ENCODE data around the gene RBM47.
"Not testable (repeated sequence)": the region's sequence is repeated elsewhere in the genome, so short reads cannot be mapped to it uniquely, and the experiment has no call there.

Gene RBM47

DNA sequence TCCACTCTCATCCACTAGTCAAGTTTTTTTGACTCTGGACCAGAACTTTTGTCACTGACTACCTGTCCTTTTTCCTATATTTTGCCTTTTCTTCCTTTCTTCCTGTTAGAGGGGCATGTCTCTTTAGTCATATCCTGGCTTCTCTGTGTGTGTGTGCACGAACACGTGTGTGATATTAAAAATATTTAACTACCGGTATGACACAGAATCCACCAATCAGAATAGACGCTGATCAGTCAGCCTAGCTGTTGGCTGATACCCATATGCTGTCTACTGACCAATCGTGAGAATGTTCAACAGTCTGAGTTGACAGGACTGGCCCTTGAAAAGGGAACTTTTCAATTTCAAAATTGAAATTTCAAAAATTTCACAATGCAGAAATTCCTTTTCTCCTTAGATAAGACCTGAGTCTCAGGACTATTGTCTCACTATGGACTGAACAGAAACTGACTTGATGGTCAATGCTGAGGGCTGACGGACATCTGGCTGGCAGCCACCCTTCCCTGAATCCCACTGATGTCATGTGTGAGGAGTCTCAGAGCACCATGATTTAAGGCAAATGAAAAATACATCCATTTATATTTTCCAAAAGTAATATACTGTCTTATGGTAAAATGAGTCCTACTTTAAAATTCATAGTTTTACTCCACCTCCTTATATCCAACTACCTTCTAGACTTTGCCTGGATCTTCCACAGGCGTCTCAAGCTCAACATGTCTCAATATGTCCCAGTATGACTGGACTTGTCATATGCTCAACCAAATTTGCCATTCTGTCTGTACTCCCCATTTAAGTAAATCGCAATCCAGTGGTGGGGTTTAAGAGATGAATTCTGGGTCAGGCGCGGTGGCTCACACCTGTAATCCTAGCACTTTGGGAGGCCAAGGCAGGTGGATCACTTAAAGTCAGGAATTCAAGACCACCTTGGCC lies 216.5 kb downstream of the RBM47 start:
- DNase-seq (ENCODE audit: low read depth) = no peak
- H3K4me3 ChIP-seq (ENCODE audit: control insufficient read depth, low read depth, low read length) = no peak overlapping the region
- TF ChIP-seq, protein P1, sequence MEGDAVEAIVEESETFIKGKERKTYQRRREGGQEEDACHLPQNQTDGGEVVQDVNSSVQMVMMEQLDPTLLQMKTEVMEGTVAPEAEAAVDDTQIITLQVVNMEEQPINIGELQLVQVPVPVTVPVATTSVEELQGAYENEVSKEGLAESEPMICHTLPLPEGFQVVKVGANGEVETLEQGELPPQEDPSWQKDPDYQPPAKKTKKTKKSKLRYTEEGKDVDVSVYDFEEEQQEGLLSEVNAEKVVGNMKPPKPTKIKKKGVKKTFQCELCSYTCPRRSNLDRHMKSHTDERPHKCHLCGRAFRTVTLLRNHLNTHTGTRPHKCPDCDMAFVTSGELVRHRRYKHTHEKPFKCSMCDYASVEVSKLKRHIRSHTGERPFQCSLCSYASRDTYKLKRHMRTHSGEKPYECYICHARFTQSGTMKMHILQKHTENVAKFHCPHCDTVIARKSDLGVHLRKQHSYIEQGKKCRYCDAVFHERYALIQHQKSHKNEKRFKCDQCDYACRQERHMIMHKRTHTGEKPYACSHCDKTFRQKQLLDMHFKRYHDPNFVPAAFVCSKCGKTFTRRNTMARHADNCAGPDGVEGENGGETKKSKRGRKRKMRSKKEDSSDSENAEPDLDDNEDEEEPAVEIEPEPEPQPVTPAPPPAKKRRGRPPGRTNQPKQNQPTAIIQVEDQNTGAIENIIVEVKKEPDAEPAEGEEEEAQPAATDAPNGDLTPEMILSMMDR (IDR thresholded peaks at IDR 0.05; ENCODE audit: control insufficient read depth, insufficient read depth, low read depth, low read length, missing control alignments) = no peak

DNA sequence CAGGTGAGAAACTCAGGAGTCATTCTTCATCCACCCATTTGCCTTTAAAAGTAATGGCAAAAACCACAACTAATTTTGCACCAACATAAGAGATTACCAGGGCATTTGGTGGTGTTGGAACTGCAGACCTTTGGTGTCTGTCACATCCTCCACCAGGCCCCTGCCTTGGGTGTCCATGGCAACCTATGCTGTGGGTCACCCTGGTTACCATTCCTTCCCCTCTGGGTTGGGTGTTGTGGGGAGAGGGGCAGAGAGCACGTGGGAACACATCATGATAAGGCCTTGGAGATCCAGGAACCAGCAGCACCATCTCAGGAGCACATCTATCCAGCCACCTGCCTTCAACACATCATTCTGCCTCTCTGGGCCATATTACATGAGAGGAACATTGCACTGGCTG lies 217.3 kb downstream of the RBM47 start:
- DNase-seq (ENCODE audit: low read depth) = no peak
- TF ChIP-seq, protein P1 (IDR thresholded peaks at IDR 0.05; ENCODE audit: control insufficient read depth, insufficient read depth, low read depth, low read length, missing control alignments) = no peak
- no peak overlapping the region for H3K4me3 ChIP-seq (ENCODE audit: control insufficient read depth, low read depth, low read length)

DNA sequence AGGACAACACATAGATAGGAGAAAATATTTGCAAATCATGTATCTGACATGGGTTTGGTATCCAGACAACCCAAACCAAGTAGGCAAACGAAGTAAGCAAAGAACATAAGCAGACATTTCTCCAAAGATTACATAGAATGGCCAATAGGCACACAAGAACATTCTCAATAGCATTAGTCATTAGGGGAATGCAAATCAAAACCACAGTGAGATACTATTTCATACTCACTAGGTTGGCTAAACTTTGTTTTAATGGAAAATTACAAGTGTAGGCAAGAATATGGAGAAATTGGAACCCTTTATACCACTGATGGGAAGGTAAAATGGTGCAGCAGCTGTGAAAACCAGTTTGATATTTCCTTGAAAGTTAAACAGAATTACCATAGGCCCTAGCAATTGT lies 219.8 kb downstream of the RBM47 start:
- no peak overlapping the region for H3K4me3 ChIP-seq (ENCODE audit: control insufficient read depth, low read depth, low read length)
- TF ChIP-seq, protein P1 (IDR thresholded peaks at IDR 0.05; ENCODE audit: control insufficient read depth, insufficient read depth, low read depth, low read length, missing control alignments) = no peak
- DNase-seq (ENCODE audit: low read depth) = no peak

DNA sequence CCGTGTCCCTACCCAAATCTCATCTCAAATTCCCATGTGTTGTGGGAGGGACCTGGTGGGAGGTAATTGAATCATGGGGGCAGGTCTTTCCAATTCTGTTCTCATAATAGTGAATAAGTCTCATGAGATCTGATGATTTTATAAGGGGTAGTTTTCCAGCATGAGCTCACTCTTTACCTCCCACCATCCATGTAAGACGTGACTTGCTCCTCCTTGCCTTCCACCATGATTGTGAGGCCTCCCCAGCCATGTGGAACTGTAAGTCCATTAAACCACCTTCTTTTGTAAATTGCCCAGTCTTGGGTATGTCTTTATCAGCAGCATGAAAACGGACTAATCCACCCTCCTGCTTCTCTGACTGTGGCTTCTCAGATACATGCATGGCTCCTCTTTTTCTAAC lies 222.2 kb downstream of the RBM47 start:
- not testable (repeated sequence) for H3K4me3 ChIP-seq (ENCODE audit: control insufficient read depth, low read depth, low read length); DNase-seq (ENCODE audit: low read depth)

DNA sequence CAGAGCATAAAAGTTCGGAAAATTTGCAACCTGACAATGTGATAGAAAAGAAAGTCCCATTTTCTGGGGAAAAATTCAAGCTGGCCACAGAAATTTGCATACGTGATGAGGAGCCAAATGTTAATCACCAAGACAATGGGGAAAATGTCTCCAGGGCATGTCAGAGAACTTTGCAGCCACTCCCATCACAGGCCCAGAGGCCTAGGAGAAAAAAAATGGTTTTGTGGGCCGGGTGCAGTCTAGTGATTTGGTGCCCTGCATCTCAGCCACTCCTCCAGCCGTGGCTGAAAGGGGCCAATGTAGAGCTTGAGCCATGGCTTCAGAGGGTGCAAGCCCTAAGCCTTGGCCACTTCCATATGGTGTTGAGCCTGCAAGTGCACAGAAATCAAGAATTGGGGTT lies 223.3 kb downstream of the RBM47 start:
- H3K4me3 ChIP-seq (ENCODE audit: control insufficient read depth, low read depth, low read length) = no peak overlapping the region
- DNase-seq (ENCODE audit: low read depth) = no peak
- TF ChIP-seq, protein P1 (IDR thresholded peaks at IDR 0.05; ENCODE audit: control insufficient read depth, insufficient read depth, low read depth, low read length, missing control alignments) = no peak

DNA sequence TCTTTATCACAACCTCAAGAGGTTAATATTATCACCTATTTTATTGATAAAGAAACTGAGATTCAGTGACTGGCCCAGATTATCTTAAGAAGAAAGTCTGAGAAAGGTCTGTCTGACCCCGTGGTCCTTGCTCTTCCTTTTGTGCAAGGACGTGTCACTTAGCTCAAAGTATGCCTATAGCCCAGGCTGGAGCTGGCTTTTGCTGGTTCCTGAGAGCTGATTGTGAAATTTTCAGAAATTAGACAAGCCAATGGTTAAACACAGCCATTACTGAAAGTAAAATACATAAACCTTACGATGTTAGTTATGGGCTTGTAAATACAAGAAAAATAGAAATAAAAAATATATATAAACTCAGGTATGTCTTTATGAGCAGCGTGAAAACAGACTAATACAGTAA lies 224.5 kb downstream of the RBM47 start:
- TF ChIP-seq, protein P1 (IDR thresholded peaks at IDR 0.05; ENCODE audit: control insufficient read depth, insufficient read depth, low read depth, low read length, missing control alignments) = no peak
- DNase-seq (ENCODE audit: low read depth) = no peak
- H3K4me3 ChIP-seq (ENCODE audit: control insufficient read depth, low read depth, low read length) = no peak overlapping the region

DNA sequence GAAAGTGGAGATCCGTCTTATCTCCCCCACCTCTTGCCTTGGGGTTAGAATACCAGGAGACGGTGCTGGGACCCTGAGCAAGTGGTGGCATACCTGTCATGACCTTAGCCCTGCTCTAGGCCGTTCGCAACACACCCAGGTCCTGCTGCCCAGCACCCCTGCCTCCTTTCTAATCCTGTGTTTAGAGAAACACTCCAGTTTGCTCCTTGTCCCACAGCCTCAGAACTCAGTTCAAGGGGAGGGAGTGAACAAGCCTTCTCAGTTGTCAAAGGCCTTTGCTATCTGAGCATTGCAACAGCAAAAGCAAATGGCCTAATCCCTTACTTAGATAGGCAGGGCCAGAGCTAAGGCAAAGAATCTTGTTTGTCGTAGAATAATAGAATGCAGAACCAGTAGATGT lies 226.6 kb downstream of the RBM47 start:
- TF ChIP-seq, protein P1 (IDR thresholded peaks at IDR 0.05; ENCODE audit: control insufficient read depth, insufficient read depth, low read depth, low read length, missing control alignments) = no peak
- H3K4me3 ChIP-seq (ENCODE audit: control insufficient read depth, low read depth, low read length) = no peak overlapping the region
- DNase-seq (ENCODE audit: low read depth) = no peak
